SU-DHL-6 (cell line): ENCODE data around the gene HBG1.

Experiments used
- CTCF ChIP-seq: fragments of 200-600 bp; sonication (generic); IDR thresholded peaks from one replicate; pipeline ENCODE4 v1.5.1; 2017; ENCODE audit warnings: antibody characterized with exemption, mild to moderate bottlenecking, low read length, moderate library complexity; ENCODE audit not compliant: insufficient read depth, poor library complexity, severe bottlenecking
- EZH2phosphoT487 ChIP-seq: fragments of 200-600 bp; sonication (generic), shearing (Covaris generic); conservative IDR thresholded peaks from 2 replicates; pipeline ENCODE4 v1.6.1; 2018; ENCODE audit warnings: mild to moderate bottlenecking, antibody characterized with exemption, low read length, moderate library complexity, mixed read lengths

- TF ChIP-seq CTCF (no peak), EZH2phosphoT487 (no peak)
Measured at GRCh38 chr11:5229796-5230195, 19.9 kb downstream of the HBG1 start.
